ENCODE measurements around the gene GLE1.

GLE1 gene

GRCh38 chr9:128484686-128485413 is 19.7 kb upstream of the GLE1 start:
- TF ChIP-seq CTBP1 (IDR thresholded peaks at IDR 0.05; ENCODE audit: borderline replicate concordance) (no peak), TARDBP (IDR thresholded peaks at IDR 0.05) (no peak), ELF4 (IDR thresholded peaks at IDR 0.05) (no peak), ZNF384 (IDR thresholded peaks at IDR 0.05) (no peak), SP1 (IDR thresholded peaks at IDR 0.05) (no peak), SUZ12 (IDR thresholded peaks at IDR 0.05) (no peak), BHLHE40 (IDR thresholded peaks at IDR 0.05; ENCODE audit: borderline replicate concordance) (no peak), HDGF (IDR thresholded peaks at IDR 0.05; ENCODE audit: borderline replicate concordance) (no peak), L3MBTL2 (conservative IDR thresholded peaks at IDR 0.05) (no peak), NFRKB (IDR thresholded peaks at IDR 0.05) (no peak), LEF1 (IDR thresholded peaks at IDR 0.05; ENCODE audit: borderline replicate concordance) (no peak), FOXK2 (IDR thresholded peaks at IDR 0.05) (no peak)
- no peak for DNase-seq (ENCODE audit: extremely low spot score)
- CTCF ChIA-PET = interaction anchor here (1.0 kb wide), 1 partner anchor 10 kb away, joined by 3 read pairs; no protein-coding TSS in a partner anchor
- POLR2A ChIA-PET = interaction anchor here (1.0 to 1.3 kb wide), 2 partner anchors 20 to 205 kb away, joined by 3 to 5 read pairs; partner anchors contain the start of gene SET

DNA sequence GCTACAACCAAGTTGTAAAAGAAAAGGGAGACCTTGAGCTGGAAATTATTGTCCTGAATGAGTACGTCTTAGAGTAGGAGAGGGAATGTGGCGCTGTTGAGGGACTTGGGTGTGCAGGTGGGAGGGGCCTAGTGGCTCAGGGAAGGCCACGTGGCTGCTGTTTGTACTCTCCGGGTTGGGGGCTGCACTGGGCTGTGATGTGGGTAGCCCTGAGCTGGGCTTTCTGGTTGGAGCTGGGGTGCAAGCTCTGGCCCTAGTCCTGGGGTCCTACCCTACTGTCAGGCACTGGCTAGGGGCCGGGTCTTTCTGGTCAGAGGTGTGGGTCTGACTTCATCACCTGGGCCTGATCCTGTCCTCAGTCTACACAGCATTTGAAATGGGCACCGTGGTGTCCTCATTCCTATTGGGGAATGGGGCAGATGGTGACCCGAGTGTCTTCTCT is 19.1 kb upstream of the GLE1 start:
- peak; percentile 2 for DNase-seq (ENCODE audit: extremely low spot score)
- POLR2A ChIA-PET = interaction anchor here (1.1 to 1.3 kb wide), 2 partner anchors 66 to 204 kb away, joined by 3 read pairs; partner anchors contain the start of gene SET
- TF ChIP-seq, protein P1, sequence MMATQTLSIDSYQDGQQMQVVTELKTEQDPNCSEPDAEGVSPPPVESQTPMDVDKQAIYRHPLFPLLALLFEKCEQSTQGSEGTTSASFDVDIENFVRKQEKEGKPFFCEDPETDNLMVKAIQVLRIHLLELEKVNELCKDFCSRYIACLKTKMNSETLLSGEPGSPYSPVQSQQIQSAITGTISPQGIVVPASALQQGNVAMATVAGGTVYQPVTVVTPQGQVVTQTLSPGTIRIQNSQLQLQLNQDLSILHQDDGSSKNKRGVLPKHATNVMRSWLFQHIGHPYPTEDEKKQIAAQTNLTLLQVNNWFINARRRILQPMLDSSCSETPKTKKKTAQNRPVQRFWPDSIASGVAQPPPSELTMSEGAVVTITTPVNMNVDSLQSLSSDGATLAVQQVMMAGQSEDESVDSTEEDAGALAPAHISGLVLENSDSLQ (IDR thresholded peaks at IDR 0.05) = no peak
- TF ChIP-seq FOXA1 (IDR thresholded peaks at IDR 0.05) (no peak), SUZ12 (IDR thresholded peaks at IDR 0.05) (no peak), FOXM1 (IDR thresholded peaks at IDR 0.05; ENCODE audit: borderline replicate concordance) (no peak), BHLHE40 (IDR thresholded peaks at IDR 0.05; ENCODE audit: borderline replicate concordance) (no peak), FOXK2 (IDR thresholded peaks at IDR 0.05) (no peak), HDGF (IDR thresholded peaks at IDR 0.05; ENCODE audit: borderline replicate concordance) (no peak), SP1 (IDR thresholded peaks at IDR 0.05) (no peak), CTBP1 (IDR thresholded peaks at IDR 0.05; ENCODE audit: borderline replicate concordance) (no peak), L3MBTL2 (conservative IDR thresholded peaks at IDR 0.05) (no peak), TARDBP (IDR thresholded peaks at IDR 0.05) (no peak), LEF1 (IDR thresholded peaks at IDR 0.05; ENCODE audit: borderline replicate concordance) (no peak), ELF4 (IDR thresholded peaks at IDR 0.05) (no peak), NFRKB (IDR thresholded peaks at IDR 0.05) (no peak), ZNF384 (IDR thresholded peaks at IDR 0.05) (no peak), ARNT (IDR thresholded peaks at IDR 0.05) (no peak)
- CTCF ChIA-PET = interaction anchor here (1.0 kb wide), 1 partner anchor 11 kb away, joined by 3 read pairs; no protein-coding TSS in a partner anchor

DNA sequence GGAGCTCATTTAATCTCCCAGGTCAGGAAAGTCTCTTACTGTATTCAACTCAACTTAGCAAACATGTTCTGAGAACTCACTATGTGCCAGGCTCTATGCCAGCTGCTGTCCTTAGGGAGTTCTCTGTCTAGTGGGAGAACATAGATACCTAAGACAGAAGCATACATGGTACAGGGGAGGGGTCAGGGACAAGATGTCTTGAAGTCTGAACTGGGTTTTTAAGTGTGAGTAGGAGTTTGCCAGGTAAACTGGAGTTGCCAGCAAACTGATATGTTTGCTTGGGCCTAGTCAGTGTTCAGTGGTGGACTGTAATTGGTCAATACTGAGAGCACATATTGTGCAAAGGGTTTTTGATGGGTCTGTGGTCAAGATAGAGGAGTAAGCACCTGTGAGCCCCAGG is 18.3 kb upstream of the GLE1 start:
- TF ChIP-seq SUZ12 (IDR thresholded peaks at IDR 0.05) (no peak), FOXA1 (IDR thresholded peaks at IDR 0.05) (no peak), LEF1 (IDR thresholded peaks at IDR 0.05; ENCODE audit: borderline replicate concordance) (no peak), BHLHE40 (IDR thresholded peaks at IDR 0.05; ENCODE audit: borderline replicate concordance) (no peak), ARNT (IDR thresholded peaks at IDR 0.05) (no peak), L3MBTL2 (conservative IDR thresholded peaks at IDR 0.05) (no peak), ZNF384 (IDR thresholded peaks at IDR 0.05) (no peak), FOXK2 (IDR thresholded peaks at IDR 0.05) (no peak), HDGF (IDR thresholded peaks at IDR 0.05; ENCODE audit: borderline replicate concordance) (no peak), CTBP1 (IDR thresholded peaks at IDR 0.05; ENCODE audit: borderline replicate concordance) (no peak), NFRKB (IDR thresholded peaks at IDR 0.05) (no peak), SP1 (IDR thresholded peaks at IDR 0.05) (no peak), ELF4 (IDR thresholded peaks at IDR 0.05) (no peak), TARDBP (IDR thresholded peaks at IDR 0.05) (no peak), FOXM1 (IDR thresholded peaks at IDR 0.05; ENCODE audit: borderline replicate concordance) (no peak)
- TF ChIP-seq, protein P1 (IDR thresholded peaks at IDR 0.05) = no peak
- CTCF ChIA-PET = no interaction called here
- POLR2A ChIA-PET = interaction anchor here (1.1 to 1.3 kb wide), 2 partner anchors 66 to 203 kb away, joined by 3 read pairs; partner anchors contain the start of gene SET
- no peak for DNase-seq (ENCODE audit: extremely low spot score)

- ChIA-PET CTCF (no interaction called here), POLR2A (interaction anchor here (1.2 kb wide), 1 partner anchor 12 kb away, joined by 5 read pairs; the partner anchor contains the start of gene GLE1)
- no peak for DNase-seq (ENCODE audit: extremely low spot score)
- TF ChIP-seq BHLHE40 (IDR thresholded peaks at IDR 0.05; ENCODE audit: borderline replicate concordance) (no peak), FOXM1 (IDR thresholded peaks at IDR 0.05; ENCODE audit: borderline replicate concordance) (no peak), NFRKB (IDR thresholded peaks at IDR 0.05) (no peak), L3MBTL2 (conservative IDR thresholded peaks at IDR 0.05) (no peak), CTBP1 (IDR thresholded peaks at IDR 0.05; ENCODE audit: borderline replicate concordance) (no peak), ARNT (IDR thresholded peaks at IDR 0.05) (no peak), TARDBP (IDR thresholded peaks at IDR 0.05) (no peak), ZNF384 (IDR thresholded peaks at IDR 0.05) (no peak), FOXK2 (IDR thresholded peaks at IDR 0.05) (no peak), SP1 (IDR thresholded peaks at IDR 0.05) (no peak), SUZ12 (IDR thresholded peaks at IDR 0.05) (no peak), HDGF (IDR thresholded peaks at IDR 0.05; ENCODE audit: borderline replicate concordance) (no peak)
Measured at GRCh38 chr9:128493424-128493823, 11.1 kb upstream of the GLE1 start.

GRCh38 chr9:128494108-128494745 is 10.3 kb upstream of the GLE1 start:
- DNase-seq (ENCODE audit: extremely low spot score) = no peak
- TF ChIP-seq FOXM1 (IDR thresholded peaks at IDR 0.05; ENCODE audit: borderline replicate concordance) (no peak), SUZ12 (IDR thresholded peaks at IDR 0.05) (no peak), L3MBTL2 (conservative IDR thresholded peaks at IDR 0.05) (no peak), LEF1 (IDR thresholded peaks at IDR 0.05; ENCODE audit: borderline replicate concordance) (no peak), HDGF (IDR thresholded peaks at IDR 0.05; ENCODE audit: borderline replicate concordance) (no peak), ZNF384 (IDR thresholded peaks at IDR 0.05) (no peak), ELF4 (IDR thresholded peaks at IDR 0.05) (no peak), ARNT (IDR thresholded peaks at IDR 0.05) (no peak), SP1 (IDR thresholded peaks at IDR 0.05) (no peak), FOXA1 (IDR thresholded peaks at IDR 0.05) (no peak), FOXK2 (IDR thresholded peaks at IDR 0.05) (no peak), CTBP1 (IDR thresholded peaks at IDR 0.05; ENCODE audit: borderline replicate concordance) (no peak), TARDBP (IDR thresholded peaks at IDR 0.05) (no peak), BHLHE40 (IDR thresholded peaks at IDR 0.05; ENCODE audit: borderline replicate concordance) (no peak)
- TF ChIP-seq, protein P1 (IDR thresholded peaks at IDR 0.05) = no peak
- ChIA-PET CTCF (no interaction called here), POLR2A (interaction anchor here (1.2 kb wide), 1 partner anchor 11 kb away, joined by 5 read pairs; the partner anchor contains the start of gene GLE1)
